BJ (cell line): ENCODE data around the gene TRIM59. TPM values are rescaled to one million over a fixed set of nuclear protein-coding genes. Genes with fewer than 3 reads are reported as not detected.

Experiments
- CTCF ChIA-PET: fragments of 350-600 bp; formaldehyde crosslinking; extraction: SDS; loops from one replicate; lab custom pipeline; 2021; ENCODE audit warnings: antibody characterized with exemption, inconsistent platforms; lab: Yijun Ruan, JAX
- POLR2A ChIA-PET: fragments of 300-600 bp; sonication (Branson Sonifier 250); formaldehyde crosslinking; extraction: SDS; loops from one replicate; lab custom pipeline; 2021; ENCODE audit warnings: antibody characterized with exemption; lab: Charles Lee
- DNase-seq: peaks from one replicate; pipeline ENCODE4 v3.0.0-alpha.2; 2011; ENCODE audit warnings: low read depth
- H3K27me3 ChIP-seq: 2 replicates; pipeline ENCODE4 v1.6.0; 2011; ENCODE audit warnings: low read length; ENCODE audit not compliant: control insufficient read depth, insufficient read depth
- H3K36me3 ChIP-seq: 2 replicates; pipeline ENCODE4 v1.5.1; 2011; ENCODE audit warnings: low read length; ENCODE audit not compliant: control insufficient read depth, insufficient read depth
- H3K4me3 ChIP-seq: 2 replicates; pipeline ENCODE4 v1.5.1; 2011; ENCODE audit warnings: low read depth, mild to moderate bottlenecking, control low read depth, low read length
- polyA plus RNA-seq: library from polyadenylated mRNA; depleted of rRNA; stranded (reverse); fragments of >200 nt; gene quantifications from 2 replicates; pipeline ENCODE4 v1.2.3, GENCODE V29; 2011
- TF ChIP-seq, protein P1 (sequence below): IDR thresholded peaks from 2 replicates; pipeline ENCODE4 v1.5.1; 2011; ENCODE audit warnings: low read depth, mild to moderate bottlenecking, control low read depth, inconsistent platforms, low read length, moderate library complexity; ENCODE audit not compliant: insufficient read depth

Gene TRIM59
- polyA plus RNA-seq, 1 experiment = 10.3 TPM

DNA sequence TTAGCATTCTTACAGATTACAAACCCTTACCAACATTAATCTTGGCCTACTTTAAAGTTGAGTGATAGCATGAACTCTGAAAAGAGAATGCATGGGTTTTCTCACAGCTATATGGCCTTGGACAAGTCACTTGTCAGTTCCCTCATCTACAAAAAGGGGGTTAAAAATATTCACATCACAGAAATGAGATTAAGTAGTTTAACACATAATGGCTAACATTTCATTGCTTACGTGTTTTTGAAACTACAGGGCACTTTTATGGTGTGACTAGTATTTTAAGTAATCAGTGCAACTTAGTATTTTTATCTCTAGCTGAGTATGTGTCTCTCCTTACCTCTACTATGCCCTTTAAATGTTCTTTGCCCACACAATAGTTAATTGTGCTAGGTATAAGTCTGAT lies 13.8 kb downstream of the TRIM59 start:
- DNase-seq = no peak
- no peak overlapping the region for H3K4me3 ChIP-seq
- ChIA-PET CTCF (interaction anchor here (1.2 to 3.0 kb wide), 2 partner anchors 22 to 25 kb away, joined by 3 to 11 read pairs; no protein-coding TSS in a partner anchor), POLR2A (no interaction called here)
- TF ChIP-seq, protein P1, sequence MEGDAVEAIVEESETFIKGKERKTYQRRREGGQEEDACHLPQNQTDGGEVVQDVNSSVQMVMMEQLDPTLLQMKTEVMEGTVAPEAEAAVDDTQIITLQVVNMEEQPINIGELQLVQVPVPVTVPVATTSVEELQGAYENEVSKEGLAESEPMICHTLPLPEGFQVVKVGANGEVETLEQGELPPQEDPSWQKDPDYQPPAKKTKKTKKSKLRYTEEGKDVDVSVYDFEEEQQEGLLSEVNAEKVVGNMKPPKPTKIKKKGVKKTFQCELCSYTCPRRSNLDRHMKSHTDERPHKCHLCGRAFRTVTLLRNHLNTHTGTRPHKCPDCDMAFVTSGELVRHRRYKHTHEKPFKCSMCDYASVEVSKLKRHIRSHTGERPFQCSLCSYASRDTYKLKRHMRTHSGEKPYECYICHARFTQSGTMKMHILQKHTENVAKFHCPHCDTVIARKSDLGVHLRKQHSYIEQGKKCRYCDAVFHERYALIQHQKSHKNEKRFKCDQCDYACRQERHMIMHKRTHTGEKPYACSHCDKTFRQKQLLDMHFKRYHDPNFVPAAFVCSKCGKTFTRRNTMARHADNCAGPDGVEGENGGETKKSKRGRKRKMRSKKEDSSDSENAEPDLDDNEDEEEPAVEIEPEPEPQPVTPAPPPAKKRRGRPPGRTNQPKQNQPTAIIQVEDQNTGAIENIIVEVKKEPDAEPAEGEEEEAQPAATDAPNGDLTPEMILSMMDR = no peak
- H3K27me3 ChIP-seq = no peaks in the 10 kb centered on the region
- 0 out of 2 replicates have a peak, but pooled peaks cover 1% of the 10 kb centered on the region for H3K36me3 ChIP-seq

GRCh38 chr3:160435095-160435494 lies 14.5 kb downstream of the TRIM59 start:
- Histone ChIP-seq H3K36me3 (peaks cover 1% of the 10 kb centered on the region; the same call in 1 of the 2 replicates), H3K27me3 (no peaks in the 10 kb centered on the region), H3K4me3 (no peak overlapping the region)
- TF ChIP-seq, protein P1 = no peak
- ChIA-PET POLR2A (interaction anchor here (0.6 kb wide), 1 partner anchor 583 kb away, joined by 8 read pairs; no protein-coding TSS in a partner anchor), CTCF (interaction anchor here (1.2 to 3.0 kb wide), 2 partner anchors 21 to 24 kb away, joined by 3 to 11 read pairs; no protein-coding TSS in a partner anchor)
- DNase-seq = no peak

DNA sequence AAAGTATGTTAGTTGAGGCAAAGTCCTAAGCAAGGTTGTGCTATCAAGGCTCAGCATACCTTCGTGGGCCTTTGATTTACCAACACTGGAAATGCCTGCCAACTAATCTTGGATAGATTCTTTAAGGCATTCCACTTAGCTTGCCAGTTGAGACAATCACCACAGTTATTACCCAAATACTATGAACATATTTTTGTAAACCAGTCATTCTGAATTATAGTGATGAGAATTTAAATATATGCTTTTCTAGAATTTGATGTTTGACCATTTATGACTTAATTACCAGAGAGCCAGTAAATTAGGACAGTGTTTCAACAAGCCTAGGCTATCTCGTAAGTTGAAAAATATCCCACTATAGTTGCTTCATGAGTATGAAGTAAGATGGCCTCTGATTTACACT lies 15.5 kb downstream of the TRIM59 start:
- CTCF ChIA-PET = interaction anchor here (3.0 kb wide), 1 partner anchor 20 kb away, joined by 11 read pairs; no protein-coding TSS in a partner anchor
- POLR2A ChIA-PET = no interaction called here

GRCh38 chr3:160427832-160428424 lies 21.7 kb downstream of the TRIM59 start:
- H3K36me3 ChIP-seq = peaks cover 9% of the 10 kb centered on the region
- DNase-seq = no peak
- ChIA-PET POLR2A (interaction anchor here (0.6 kb wide), 1 partner anchor 363 kb away, joined by 3 read pairs; no protein-coding TSS in a partner anchor), CTCF (interaction anchor here (0.7 to 1.9 kb wide), 5 partner anchors 8 to 50 kb away, joined by 3 to 5 read pairs (median 3); no protein-coding TSS in a partner anchor)
- TF ChIP-seq, protein P1 = no peak
- no peak overlapping the region for H3K4me3 ChIP-seq
- H3K27me3 ChIP-seq = no peaks in the 10 kb centered on the region

More for the DNA sequence above, 15.5 kb downstream of the TRIM59 start:
- H3K27me3 ChIP-seq = no peaks in the 10 kb centered on the region
- TF ChIP-seq, protein P1 = no peak
- DNase-seq = no peak
- no peaks in the 10 kb centered on the region; the same call in 1 of the 2 replicates for H3K36me3 ChIP-seq
- H3K4me3 ChIP-seq = no peak overlapping the region

- H3K36me3 ChIP-seq = peaks cover 5% of the 10 kb centered on the region
- ChIA-PET POLR2A (no interaction called here), CTCF (interaction anchor here (0.6 to 1.5 kb wide), 3 partner anchors 26 to 254 kb away, joined by 3 to 9 read pairs (median 5); no protein-coding TSS in a partner anchor)
- no peaks in the 10 kb centered on the region for H3K27me3 ChIP-seq
- no peak for DNase-seq
- TF ChIP-seq, protein P1 = no peak
- no peak overlapping the region for H3K4me3 ChIP-seq
Measured at GRCh38 chr3:160417311-160417710, 32.3 kb downstream of the TRIM59 start.
